HEK293 (cell line): Measurements from ENCODE around the gene LARP1B.

Experiments used
- HIC1 ChIP-seq: fragments of 450-650 bp; formaldehyde crosslinking; IDR thresholded peaks from 2 replicates; pipeline ENCODE4 v1.5.1; 2016; ENCODE audit warnings: missing biosample characterization, missing genetic modification characterization
- HOXA7 ChIP-seq: sonication (generic); formaldehyde crosslinking; IDR thresholded peaks from 2 replicates; pipeline ENCODE4 v1.8.1; 2022; ENCODE audit warnings: missing genetic modification reagents, borderline replicate concordance
- HOXC10 ChIP-seq: sonication (generic); formaldehyde crosslinking; IDR thresholded peaks from 2 replicates; pipeline ENCODE4 v1.8.1; 2023; ENCODE audit warnings: mild to moderate bottlenecking, missing genetic modification reagents
- HOXD13 ChIP-seq: sonication (generic); formaldehyde crosslinking; IDR thresholded peaks from 2 replicates; pipeline ENCODE4 v1.8.0; 2022; ENCODE audit warnings: missing genetic modification reagents, borderline replicate concordance
- KLF1 ChIP-seq: fragments of 450-650 bp; formaldehyde crosslinking; IDR thresholded peaks from 2 replicates; pipeline ENCODE4 v1.5.1; 2016; ENCODE audit warnings: missing biosample characterization, missing genetic modification characterization
- PRDM1 ChIP-seq: fragments of 450-650 bp; formaldehyde crosslinking; IDR thresholded peaks from 2 replicates; pipeline ENCODE4; 2016; ENCODE audit warnings: missing biosample characterization, missing genetic modification characterization
- RBAK ChIP-seq: fragments of 450-650 bp; formaldehyde crosslinking; IDR thresholded peaks from 2 replicates; pipeline ENCODE4 v1.5.1; 2016; ENCODE audit warnings: missing biosample characterization, missing genetic modification characterization
- SCRT1 ChIP-seq: fragments of 450-650 bp; formaldehyde crosslinking; IDR thresholded peaks from 2 replicates; pipeline ENCODE4 v1.5.1; 2016; ENCODE audit warnings: missing biosample characterization, missing genetic modification characterization, borderline replicate concordance
- ZBTB1 ChIP-seq: fragments of 450-650 bp; formaldehyde crosslinking; IDR thresholded peaks from 2 replicates; pipeline ENCODE4 v1.5.1; 2016; ENCODE audit warnings: missing biosample characterization, missing genetic modification characterization
- ZBTB20 ChIP-seq: fragments of 450-650 bp; formaldehyde crosslinking; IDR thresholded peaks from 2 replicates; pipeline ENCODE4 v1.5.1; 2016; ENCODE audit warnings: missing biosample characterization, missing genetic modification characterization
- ZBTB8A ChIP-seq: fragments of 450-650 bp; formaldehyde crosslinking; IDR thresholded peaks from 2 replicates; pipeline ENCODE4 v1.5.1; 2016; ENCODE audit warnings: missing biosample characterization, missing genetic modification characterization
- ZNF114 ChIP-seq: fragments of 450-650 bp; formaldehyde crosslinking; IDR thresholded peaks from 2 replicates; pipeline ENCODE4 v1.5.0; 2017; ENCODE audit warnings: missing biosample characterization, missing genetic modification characterization
- ZNF121 ChIP-seq: fragments of 450-650 bp; formaldehyde crosslinking; IDR thresholded peaks from 2 replicates; pipeline ENCODE4 v1.5.1; 2016; ENCODE audit warnings: missing biosample characterization, missing genetic modification characterization
- ZNF132 ChIP-seq: fragments of 450-650 bp; formaldehyde crosslinking; IDR thresholded peaks from 2 replicates; pipeline ENCODE4 v1.5.1; 2017; ENCODE audit warnings: missing biosample characterization, missing genetic modification characterization, borderline replicate concordance
- ZNF155 ChIP-seq: fragments of 450-650 bp; formaldehyde crosslinking; IDR thresholded peaks from 2 replicates; pipeline ENCODE4 v1.5.1; 2016; ENCODE audit warnings: missing biosample characterization, missing genetic modification characterization
- ZNF157 ChIP-seq: fragments of 450-650 bp; formaldehyde crosslinking; IDR thresholded peaks from 2 replicates; pipeline ENCODE4 v1.5.1; 2016; ENCODE audit warnings: missing biosample characterization, missing genetic modification characterization
- ZNF184 ChIP-seq: fragments of 450-650 bp; IDR thresholded peaks from 2 replicates; pipeline ENCODE4 v1.5.1; 2018; ENCODE audit warnings: missing biosample characterization, mild to moderate bottlenecking, missing genetic modification characterization
- ZNF266 ChIP-seq: fragments of 450-650 bp; formaldehyde crosslinking; IDR thresholded peaks from 2 replicates; pipeline ENCODE4 v1.5.1; 2016; ENCODE audit warnings: missing biosample characterization, missing genetic modification characterization, low read depth
- ZNF341 ChIP-seq: fragments of 450-650 bp; formaldehyde crosslinking; IDR thresholded peaks from 2 replicates; pipeline ENCODE4; 2016; ENCODE audit warnings: low read depth, missing biosample characterization, missing genetic modification characterization
- ZNF510 ChIP-seq: fragments of 450-650 bp; formaldehyde crosslinking; IDR thresholded peaks from 2 replicates; pipeline ENCODE4 v1.5.1; 2018; ENCODE audit warnings: mild to moderate bottlenecking, missing genetic modification characterization, missing biosample characterization; ENCODE audit not compliant: insufficient replicate concordance
- ZNF548 ChIP-seq: fragments of 450-650 bp; formaldehyde crosslinking; IDR thresholded peaks from 2 replicates; pipeline ENCODE4 v1.5.1; 2016; ENCODE audit warnings: missing biosample characterization, missing genetic modification characterization
- ZNF558 ChIP-seq: fragments of 450-650 bp; formaldehyde crosslinking; IDR thresholded peaks from 2 replicates; pipeline ENCODE4 v1.5.1; 2016; ENCODE audit warnings: missing biosample characterization, missing genetic modification characterization
- ZNF560 ChIP-seq: fragments of 450-650 bp; formaldehyde crosslinking; IDR thresholded peaks from 2 replicates; pipeline ENCODE4 v1.5.1; 2017; ENCODE audit warnings: missing biosample characterization, missing genetic modification characterization, borderline replicate concordance
- ZNF580 ChIP-seq: fragments of 450-650 bp; formaldehyde crosslinking; IDR thresholded peaks from 2 replicates; pipeline ENCODE4 v1.5.1; 2016; ENCODE audit warnings: missing biosample characterization, missing genetic modification characterization
- ZNF585B ChIP-seq: fragments of 450-650 bp; formaldehyde crosslinking; IDR thresholded peaks from 2 replicates; pipeline ENCODE4 v1.5.1; 2016; ENCODE audit warnings: missing biosample characterization, missing genetic modification characterization
- ZNF621 ChIP-seq: fragments of 450-650 bp; formaldehyde crosslinking; IDR thresholded peaks from 2 replicates; pipeline ENCODE4 v1.5.1; 2017; ENCODE audit warnings: missing biosample characterization, missing genetic modification characterization
- ZNF623 ChIP-seq: fragments of 450-650 bp; formaldehyde crosslinking; IDR thresholded peaks from 2 replicates; pipeline ENCODE4 v1.5.1; 2016; ENCODE audit warnings: missing biosample characterization, missing genetic modification characterization
- ZNF670 ChIP-seq: fragments of 450-650 bp; formaldehyde crosslinking; IDR thresholded peaks from 2 replicates; pipeline ENCODE4 v1.5.1; 2016; ENCODE audit warnings: missing biosample characterization, missing genetic modification characterization, low read depth
- ZNF830 ChIP-seq: fragments of 450-650 bp; IDR thresholded peaks from 2 replicates; pipeline ENCODE4 v1.5.0; 2018; ENCODE audit warnings: missing biosample characterization, missing genetic modification characterization, low read depth, mild to moderate bottlenecking, moderate library complexity
- ZSCAN16 ChIP-seq: fragments of 450-650 bp; formaldehyde crosslinking; IDR thresholded peaks from 2 replicates; pipeline ENCODE4 v1.5.1; 2016; ENCODE audit warnings: missing biosample characterization, missing genetic modification characterization
- TF ChIP-seq, protein P1 (sequence below): fragments of 450-650 bp; IDR thresholded peaks from 2 replicates; pipeline ENCODE4 v1.5.1; 2018; ENCODE audit warnings: missing biosample characterization, missing genetic modification characterization
- TF ChIP-seq, protein P2 (sequence below): fragments of 450-650 bp; formaldehyde crosslinking; conservative IDR thresholded peaks from 2 replicates; pipeline ENCODE4 v1.5.1; 2016; ENCODE audit warnings: low read depth, missing biosample characterization, missing genetic modification characterization
- TF ChIP-seq, protein P3 (sequence below): fragments of 450-650 bp; formaldehyde crosslinking; IDR thresholded peaks from 2 replicates; pipeline ENCODE4 v1.5.1; 2016; ENCODE audit warnings: missing biosample characterization, missing genetic modification characterization

Gene LARP1B

DNA sequence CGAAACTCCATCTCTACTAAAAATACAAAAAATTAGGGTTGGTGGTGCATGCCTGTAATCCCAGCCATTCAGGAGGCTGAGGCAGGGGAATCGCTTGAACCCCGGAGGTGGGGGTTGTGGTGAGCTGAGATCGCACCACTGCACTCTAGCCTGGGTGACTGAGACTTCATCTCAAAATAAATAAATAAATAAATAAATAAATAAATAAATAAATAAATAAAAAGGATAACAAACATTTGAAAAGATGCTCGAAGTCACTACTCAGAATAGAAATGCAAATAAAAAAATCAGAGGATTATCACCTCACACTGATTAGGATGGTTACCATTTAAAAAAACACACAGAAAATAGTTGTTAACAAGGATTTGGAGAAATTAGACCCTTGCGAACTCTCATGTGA lies 73.8 kb downstream of the LARP1B start (continued):
- TF ChIP-seq, protein P1, sequence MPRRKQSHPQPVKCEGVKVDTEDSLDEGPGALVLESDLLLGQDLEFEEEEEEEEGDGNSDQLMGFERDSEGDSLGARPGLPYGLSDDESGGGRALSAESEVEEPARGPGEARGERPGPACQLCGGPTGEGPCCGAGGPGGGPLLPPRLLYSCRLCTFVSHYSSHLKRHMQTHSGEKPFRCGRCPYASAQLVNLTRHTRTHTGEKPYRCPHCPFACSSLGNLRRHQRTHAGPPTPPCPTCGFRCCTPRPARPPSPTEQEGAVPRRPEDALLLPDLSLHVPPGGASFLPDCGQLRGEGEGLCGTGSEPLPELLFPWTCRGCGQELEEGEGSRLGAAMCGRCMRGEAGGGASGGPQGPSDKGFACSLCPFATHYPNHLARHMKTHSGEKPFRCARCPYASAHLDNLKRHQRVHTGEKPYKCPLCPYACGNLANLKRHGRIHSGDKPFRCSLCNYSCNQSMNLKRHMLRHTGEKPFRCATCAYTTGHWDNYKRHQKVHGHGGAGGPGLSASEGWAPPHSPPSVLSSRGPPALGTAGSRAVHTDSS (tag by site-specific recombination): no peak
- TF ChIP-seq, protein P2, sequence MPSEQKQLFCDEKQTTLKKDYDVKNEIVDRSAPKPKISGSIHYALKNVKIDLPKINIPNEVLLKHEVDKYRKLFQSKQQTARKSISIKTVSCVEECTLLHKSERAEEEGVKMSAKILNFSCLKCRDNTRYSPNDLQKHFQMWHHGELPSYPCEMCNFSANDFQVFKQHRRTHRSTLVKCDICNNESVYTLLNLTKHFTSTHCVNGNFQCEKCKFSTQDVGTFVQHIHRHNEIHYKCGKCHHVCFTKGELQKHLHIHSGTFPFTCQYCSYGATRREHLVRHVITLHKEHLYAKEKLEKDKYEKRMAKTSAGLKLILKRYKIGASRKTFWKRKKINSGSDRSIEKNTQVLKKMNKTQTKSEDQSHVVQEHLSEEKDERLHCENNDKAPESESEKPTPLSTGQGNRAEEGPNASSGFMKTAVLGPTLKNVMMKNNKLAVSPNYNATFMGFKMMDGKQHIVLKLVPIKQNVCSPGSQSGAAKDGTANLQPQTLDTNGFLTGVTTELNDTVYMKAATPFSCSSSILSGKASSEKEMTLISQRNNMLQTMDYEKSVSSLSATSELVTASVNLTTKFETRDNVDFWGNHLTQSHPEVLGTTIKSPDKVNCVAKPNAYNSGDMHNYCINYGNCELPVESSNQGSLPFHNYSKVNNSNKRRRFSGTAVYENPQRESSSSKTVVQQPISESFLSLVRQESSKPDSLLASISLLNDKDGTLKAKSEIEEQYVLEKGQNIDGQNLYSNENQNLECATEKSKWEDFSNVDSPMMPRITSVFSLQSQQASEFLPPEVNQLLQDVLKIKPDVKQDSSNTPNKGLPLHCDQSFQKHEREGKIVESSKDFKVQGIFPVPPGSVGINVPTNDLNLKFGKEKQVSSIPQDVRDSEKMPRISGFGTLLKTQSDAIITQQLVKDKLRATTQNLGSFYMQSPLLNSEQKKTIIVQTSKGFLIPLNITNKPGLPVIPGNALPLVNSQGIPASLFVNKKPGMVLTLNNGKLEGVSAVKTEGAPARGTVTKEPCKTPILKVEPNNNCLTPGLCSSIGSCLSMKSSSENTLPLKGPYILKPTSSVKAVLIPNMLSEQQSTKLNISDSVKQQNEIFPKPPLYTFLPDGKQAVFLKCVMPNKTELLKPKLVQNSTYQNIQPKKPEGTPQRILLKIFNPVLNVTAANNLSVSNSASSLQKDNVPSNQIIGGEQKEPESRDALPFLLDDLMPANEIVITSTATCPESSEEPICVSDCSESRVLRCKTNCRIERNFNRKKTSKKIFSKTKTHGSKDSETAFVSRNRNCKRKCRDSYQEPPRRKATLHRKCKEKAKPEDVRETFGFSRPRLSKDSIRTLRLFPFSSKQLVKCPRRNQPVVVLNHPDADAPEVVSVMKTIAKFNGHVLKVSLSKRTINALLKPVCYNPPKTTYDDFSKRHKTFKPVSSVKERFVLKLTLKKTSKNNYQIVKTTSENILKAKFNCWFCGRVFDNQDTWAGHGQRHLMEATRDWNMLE: peak; percentile 73
- no peak for TF ChIP-seq ZNF157 (tag by site-specific recombination)
- no peak for TF ChIP-seq ZNF121 (tag by site-specific recombination)
- TF ChIP-seq ZNF558 (tag by site-specific recombination): no peak
- TF ChIP-seq ZNF585B: no peak
- no peak for TF ChIP-seq ZBTB20 (tag by site-specific recombination)
- TF ChIP-seq RBAK (tag by site-specific recombination): no peak
- TF ChIP-seq ZNF132: no peak
- no peak for TF ChIP-seq PRDM1
- TF ChIP-seq HOXC10 (CRISPR knock-in tag): no peak
- TF ChIP-seq, protein P3, sequence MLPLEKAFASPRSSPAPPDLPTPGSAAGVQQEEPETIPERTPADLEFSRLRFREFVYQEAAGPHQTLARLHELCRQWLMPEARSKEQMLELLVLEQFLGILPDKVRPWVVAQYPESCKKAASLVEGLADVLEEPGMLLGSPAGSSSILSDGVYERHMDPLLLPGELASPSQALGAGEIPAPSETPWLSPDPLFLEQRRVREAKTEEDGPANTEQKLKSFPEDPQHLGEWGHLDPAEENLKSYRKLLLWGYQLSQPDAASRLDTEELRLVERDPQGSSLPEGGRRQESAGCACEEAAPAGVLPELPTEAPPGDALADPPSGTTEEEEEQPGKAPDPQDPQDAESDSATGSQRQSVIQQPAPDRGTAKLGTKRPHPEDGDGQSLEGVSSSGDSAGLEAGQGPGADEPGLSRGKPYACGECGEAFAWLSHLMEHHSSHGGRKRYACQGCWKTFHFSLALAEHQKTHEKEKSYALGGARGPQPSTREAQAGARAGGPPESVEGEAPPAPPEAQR (tag by site-specific recombination): no peak
- no peak for TF ChIP-seq ZNF621 (tag by site-specific recombination)
- no peak for TF ChIP-seq ZNF830 (tag by site-specific recombination)
- TF ChIP-seq ZNF548 (tag by site-specific recombination): no peak
- no peak for TF ChIP-seq HOXD13 (CRISPR knock-in tag)
- TF ChIP-seq ZNF341 (tag by site-specific recombination): 0 out of 2 replicates have a peak, but pooled peaks have one; percentile 10
- TF ChIP-seq SCRT1 (tag by site-specific recombination): no peak
- no peak for TF ChIP-seq HIC1 (tag by site-specific recombination)
- no peak for TF ChIP-seq ZNF155 (tag by site-specific recombination)
- TF ChIP-seq ZNF266: 0 out of 2 replicates have a peak, but pooled peaks have one; percentile 29
- TF ChIP-seq ZBTB1 (tag by site-specific recombination): no peak
- TF ChIP-seq ZNF184: no peak
- no peak for TF ChIP-seq ZNF670 (tag by site-specific recombination)
- no peak for TF ChIP-seq ZSCAN16 (tag by site-specific recombination)
- TF ChIP-seq ZNF114 (tag by site-specific recombination): no peak
- TF ChIP-seq ZNF580 (tag by site-specific recombination): no peak
- TF ChIP-seq HOXA7 (CRISPR knock-in tag): no peak
- TF ChIP-seq ZNF623 (tag by site-specific recombination): peak; percentile 44; the same call in 1 of the 2 replicates
- peak; percentile 51; the same call in 1 of the 2 replicates for TF ChIP-seq ZBTB8A (tag by site-specific recombination)
- no peak for TF ChIP-seq KLF1 (tag by site-specific recombination)
- no peak for TF ChIP-seq ZNF560
- TF ChIP-seq ZNF510 (tag by site-specific recombination): peak; percentile 32
